Activated naive CD8-positive, alpha-beta T cell treated with anti-CD3 and anti-CD28 coated beads, Interleukin-2, amount 10 ng/mL, durations not matched to agents 7 days and 5 days (primary cell): Measurements from ENCODE around the gene LLGL1. TPM values are rescaled to one million over a fixed set of nuclear protein-coding genes. Genes with fewer than 3 reads are reported as not detected.

ENCODE experiments used
- ATAC-seq: fragments of 150-1000 bp; cut with Tn5 transposase; one replicate; pipeline ENCODE4 v1.10.0; 2021; ENCODE audit warnings: low read depth, moderate library complexity
- POLR2A ChIA-PET: fragments of 350-600 bp; sonication (Branson Sonifier 250); formaldehyde crosslinking; loops from one replicate; lab custom pipeline; 2021; ENCODE audit warnings: antibody characterized with exemption; lab: Charles Lee
- DNase-seq: peaks from one replicate; pipeline ENCODE4 v3.0.0; 2021
- H3K27ac Mint-ChIP-seq: one replicate; pipeline ENCODE4 v1.8.0; 2022; ENCODE audit warnings: mild to moderate bottlenecking, mixed read lengths
- H3K27me3 Mint-ChIP-seq: one replicate; pipeline ENCODE4 v1.8.0; 2022; ENCODE audit warnings: mild to moderate bottlenecking, moderate library complexity, mixed read lengths
- H3K36me3 Mint-ChIP-seq: one replicate; pipeline ENCODE4 v1.8.0; 2021; ENCODE audit warnings: mild to moderate bottlenecking, mixed read lengths
- H3K4me1 Mint-ChIP-seq: one replicate; pipeline ENCODE4 v1.8.0; 2021; ENCODE audit warnings: mixed read lengths
- H3K4me3 Mint-ChIP-seq: one replicate; pipeline ENCODE4 v1.8.0; 2022; ENCODE audit warnings: mild to moderate bottlenecking, moderate library complexity, mixed read lengths
- H3K9me3 Mint-ChIP-seq: one replicate; pipeline ENCODE4 v1.8.0; 2021; ENCODE audit warnings: mixed read lengths
- total RNA-seq, 2 experiments: library from RNA; stranded (reverse); gene quantifications; one replicate each; pipeline ENCODE4 v1.2.3, GENCODE V29; 2021

LLGL1 gene
- total RNA-seq, 2 experiments from 2014 or later = 21.3 to 21.6 TPM

- Mint-ChIP-seq H3K4me1 (peaks cover 13% of the 10 kb centered on the region), H3K4me3 (no peak overlapping the region), H3K27me3 (no peaks in the 10 kb centered on the region), H3K27ac (no peak overlapping the region), H3K36me3 (peaks cover 5% of the 10 kb centered on the region), H3K9me3 (no peaks in the 10 kb centered on the region)
- no peak for ATAC-seq
- DNase-seq = no peak
- POLR2A ChIA-PET = interaction anchor here (0.6 kb wide), 1 partner anchor 8 kb away, joined by 3 read pairs; no protein-coding TSS in a partner anchor
Measured at GRCh38 chr17:18253187-18253884, 27.9 kb downstream of the LLGL1 start.

- DNase-seq (no peak), ATAC-seq (no peak)
- Mint-ChIP-seq H3K9me3 (no peaks in the 10 kb centered on the region), H3K4me3 (no peak overlapping the region), H3K27me3 (no peaks in the 10 kb centered on the region), H3K27ac (no peak overlapping the region), H3K4me1 (peaks cover 15% of the 10 kb centered on the region), H3K36me3 (peaks cover 5% of the 10 kb centered on the region)
- POLR2A ChIA-PET = no interaction called here
Measured at GRCh38 chr17:18253947-18254821, 28.7 kb downstream of the LLGL1 start.

GRCh38 chr17:18254888-18255649 lies 29.6 kb downstream of the LLGL1 start:
- no peaks in the 10 kb centered on the region for H3K9me3 Mint-ChIP-seq
- no peak overlapping the region for H3K27ac Mint-ChIP-seq
- peaks cover 5% of the 10 kb centered on the region for H3K36me3 Mint-ChIP-seq
- no peak overlapping the region for H3K4me3 Mint-ChIP-seq
- ATAC-seq (no peak), DNase-seq (no peak)
- H3K4me1 Mint-ChIP-seq = peaks cover 20% of the 10 kb centered on the region
- POLR2A ChIA-PET = no interaction called here
- no peaks in the 10 kb centered on the region for H3K27me3 Mint-ChIP-seq

DNA sequence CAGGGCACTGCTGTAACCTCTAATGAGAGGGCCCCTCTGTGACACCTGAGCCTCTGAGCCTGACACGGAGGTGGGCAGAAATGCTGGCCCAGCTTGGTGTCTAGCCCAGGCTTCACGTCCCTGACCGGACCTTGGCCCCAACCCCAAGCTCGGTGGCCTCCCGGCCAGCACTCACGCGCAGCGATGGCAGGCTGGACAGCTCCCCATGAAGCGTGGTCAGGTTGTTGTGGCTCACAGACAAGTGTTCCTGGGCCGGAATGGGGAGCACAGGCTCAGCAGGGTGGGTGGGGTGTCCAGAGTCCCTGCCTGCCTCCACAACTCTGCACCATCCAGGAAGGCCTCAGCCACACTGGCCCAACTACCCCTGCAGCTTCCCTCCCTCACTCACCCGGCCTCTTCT lies 30.9 kb downstream of the LLGL1 start:
- Mint-ChIP-seq H3K27me3 (no peaks in the 10 kb centered on the region), H3K4me3 (no peak overlapping the region), H3K27ac (no peak overlapping the region), H3K4me1 (peaks cover 20% of the 10 kb centered on the region), H3K36me3 (peaks cover 5% of the 10 kb centered on the region), H3K9me3 (no peaks in the 10 kb centered on the region)
- DNase-seq (no peak), ATAC-seq (no peak)
- POLR2A ChIA-PET = interaction anchor here (0.6 kb wide), 1 partner anchor 116 kb away, joined by 3 read pairs; no protein-coding TSS in a partner anchor

DNA sequence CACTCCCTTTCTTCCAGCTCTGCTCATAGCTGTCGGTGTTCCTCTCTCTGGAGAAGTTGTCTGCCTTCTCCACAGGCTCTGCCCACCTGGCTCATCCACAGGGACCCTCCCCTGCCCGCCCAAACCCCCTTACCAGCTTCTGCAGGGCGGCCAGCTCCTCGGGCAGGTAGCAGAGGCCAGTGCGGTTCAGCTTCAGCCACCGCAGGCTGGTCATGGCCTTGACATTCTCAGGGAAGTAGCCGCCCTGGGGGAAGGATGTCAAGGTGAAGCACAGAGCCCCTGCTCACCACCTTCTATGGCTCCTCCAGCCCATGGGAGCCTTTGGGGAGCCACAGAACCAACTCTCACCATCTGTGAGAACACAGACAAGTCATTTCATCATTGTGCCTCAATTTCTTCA lies 31.3 kb downstream of the LLGL1 start:
- peak overlapping the region; percentile 16 for H3K27ac Mint-ChIP-seq
- H3K36me3 Mint-ChIP-seq = peaks cover 3% of the 10 kb centered on the region
- H3K4me3 Mint-ChIP-seq = peak overlapping the region; percentile 99
- H3K27me3 Mint-ChIP-seq = no peaks in the 10 kb centered on the region
- ATAC-seq = no peak
- H3K9me3 Mint-ChIP-seq = no peaks in the 10 kb centered on the region
- POLR2A ChIA-PET = interaction anchor here (0.6 kb wide), 2 partner anchors 14 to 116 kb away, joined by 3 read pairs; no protein-coding TSS in a partner anchor
- no peak for DNase-seq
- H3K4me1 Mint-ChIP-seq = peaks cover 24% of the 10 kb centered on the region

DNA sequence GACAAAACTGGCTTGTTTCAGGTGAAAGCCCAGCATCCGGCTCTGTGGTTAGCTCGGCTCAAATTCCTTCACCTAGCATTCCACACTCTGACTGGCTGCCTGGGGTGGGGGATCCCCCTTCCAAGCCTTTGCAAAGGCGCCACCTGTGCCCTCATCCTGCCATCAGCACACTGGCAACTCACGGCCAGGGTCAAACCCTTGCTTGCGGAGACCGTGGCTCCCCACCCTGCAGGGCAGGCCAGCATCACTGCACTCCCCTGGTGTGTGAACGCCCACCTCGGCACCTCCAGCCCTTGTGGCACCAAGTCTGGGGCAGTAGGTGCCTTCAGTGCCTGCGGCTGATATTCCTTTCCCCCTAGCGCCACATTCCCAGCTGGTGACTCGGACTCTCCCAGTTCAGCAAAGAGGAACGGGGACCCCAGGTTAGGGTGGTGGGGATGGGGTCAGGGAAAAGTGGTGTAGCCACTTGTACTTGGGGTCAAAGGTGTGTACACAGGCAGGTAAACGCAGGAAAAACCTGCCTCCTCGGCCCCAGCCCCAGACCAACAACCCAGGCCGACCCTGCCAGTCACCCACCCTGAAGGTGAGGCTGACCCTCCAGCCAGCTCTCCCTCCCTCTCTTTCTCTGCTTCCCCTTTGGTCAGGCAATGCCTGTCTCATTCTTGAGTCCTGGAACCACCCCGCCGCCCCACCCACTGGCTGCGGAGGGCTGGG lies 32.0 kb downstream of the LLGL1 start:
- no peak for ATAC-seq

GRCh38 chr17:18257982-18258355 lies 32.5 kb downstream of the LLGL1 start:
- Mint-ChIP-seq H3K27ac (peak overlapping the region; percentile 92), H3K36me3 (peaks cover 3% of the 10 kb centered on the region), H3K9me3 (no peaks in the 10 kb centered on the region), H3K4me3 (peak overlapping the region; percentile 99), H3K27me3 (no peaks in the 10 kb centered on the region), H3K4me1 (peaks cover 26% of the 10 kb centered on the region)
- DNase-seq (peak; percentile 67), ATAC-seq (peak; percentile 21)
- POLR2A ChIA-PET = no interaction called here

More for the DNA sequence above, 32.0 kb downstream of the LLGL1 start:
- POLR2A ChIA-PET = interaction anchor here (0.6 kb wide), 2 partner anchors 15 to 115 kb away, joined by 3 read pairs; no protein-coding TSS in a partner anchor
- Mint-ChIP-seq H3K27me3 (no peaks in the 10 kb centered on the region), H3K9me3 (no peaks in the 10 kb centered on the region), H3K27ac (peak overlapping the region; percentile 92), H3K4me1 (peaks cover 26% of the 10 kb centered on the region), H3K4me3 (peak overlapping the region; percentile 99), H3K36me3 (peaks cover 3% of the 10 kb centered on the region)
- DNase-seq = no peak

GRCh38 chr17:18258356-18259038 lies 33.1 kb downstream of the LLGL1 start, which contains the start of gene FLII:
FLII (minus strand) TSS chr17:18258738; CDS start chr17:18258690, 48 bp downstream.
- ATAC-seq (peak; percentile 10), DNase-seq (peak; percentile 74)
- Mint-ChIP-seq H3K4me1 (peaks cover 28% of the 10 kb centered on the region), H3K36me3 (peaks cover 4% of the 10 kb centered on the region), H3K27me3 (no peaks in the 10 kb centered on the region), H3K27ac (peak within 1 kb of the TSS; percentile 92), H3K9me3 (no peaks in the 10 kb centered on the region), H3K4me3 (peak within 1 kb of the TSS; percentile 99)
- POLR2A ChIA-PET = interaction anchor here (0.7 to 1.6 kb wide), 4 partner anchors 32 to 76 kb away, joined by 3 to 7 read pairs (median 4); partner anchors contain the start of genes SMCR8 and TOP3A

- peak overlapping the region; percentile 87 for H3K27ac Mint-ChIP-seq
- H3K36me3 Mint-ChIP-seq = peaks cover 4% of the 10 kb centered on the region
- H3K4me1 Mint-ChIP-seq = peaks cover 28% of the 10 kb centered on the region
- no peaks in the 10 kb centered on the region for H3K9me3 Mint-ChIP-seq
- H3K4me3 Mint-ChIP-seq = peak overlapping the region; percentile 84
- POLR2A ChIA-PET = interaction anchor here (0.7 to 1.6 kb wide), 5 partner anchors 10 to 77 kb away, joined by 3 to 7 read pairs (median 4); partner anchors contain the start of genes SMCR8 and TOP3A
- no peak for DNase-seq
- H3K27me3 Mint-ChIP-seq = no peaks in the 10 kb centered on the region
- ATAC-seq = no peak
Measured at GRCh38 chr17:18259621-18260331, 34.3 kb downstream of the LLGL1 start.

GRCh38 chr17:18260332-18261145 lies 35.1 kb downstream of the LLGL1 start, which contains the start of gene MIEF2:
MIEF2 (plus strand) TSS chr17:18260662; CDS start chr17:18262721, 2,059 bp downstream.
- peaks cover 28% of the 10 kb centered on the region for H3K4me1 Mint-ChIP-seq
- no peaks in the 10 kb centered on the region for H3K27me3 Mint-ChIP-seq
- peak within 1 kb of the TSS; percentile 87 for H3K27ac Mint-ChIP-seq
- H3K4me3 Mint-ChIP-seq = peak within 1 kb of the TSS; percentile 84
- DNase-seq (peak; percentile 90), ATAC-seq (peak; percentile 90)
- H3K36me3 Mint-ChIP-seq = peaks cover 4% of the 10 kb centered on the region
- POLR2A ChIA-PET = interaction anchor here (1.1 kb wide), 1 partner anchor 9 kb away, joined by 4 read pairs; no protein-coding TSS in a partner anchor
- no peaks in the 10 kb centered on the region for H3K9me3 Mint-ChIP-seq
